Measurements from ENCODE around the gene GPR39.

GPR39 gene

DNA sequence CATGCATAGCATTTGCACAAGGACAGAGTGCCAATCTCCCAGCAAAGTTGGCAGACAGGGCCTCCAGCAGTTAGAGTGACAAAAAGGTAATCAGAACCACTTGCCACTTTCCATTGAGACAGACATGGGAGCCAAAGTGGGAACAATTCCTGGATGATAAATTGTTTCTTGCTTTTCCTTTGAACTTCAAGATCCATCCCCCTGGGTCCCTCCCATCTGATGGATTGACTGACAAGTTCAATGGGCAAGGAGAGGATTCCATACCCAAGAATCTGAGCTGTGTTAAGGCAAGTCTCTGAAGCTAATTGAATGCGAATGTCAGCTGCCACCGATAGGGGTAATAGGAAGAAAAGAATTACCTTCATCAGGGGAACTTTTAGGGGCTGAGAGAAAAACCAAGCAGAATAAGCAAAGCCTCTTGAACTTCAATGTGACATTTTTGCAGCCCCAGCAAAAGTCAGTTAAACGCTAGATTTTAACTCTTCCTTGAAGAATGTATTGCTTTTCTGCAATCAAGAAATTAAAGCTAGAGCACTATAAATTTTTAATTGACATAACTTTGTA is 156.9 kb downstream of the GPR39 start:
- no peak for FAIRE-seq

DNA sequence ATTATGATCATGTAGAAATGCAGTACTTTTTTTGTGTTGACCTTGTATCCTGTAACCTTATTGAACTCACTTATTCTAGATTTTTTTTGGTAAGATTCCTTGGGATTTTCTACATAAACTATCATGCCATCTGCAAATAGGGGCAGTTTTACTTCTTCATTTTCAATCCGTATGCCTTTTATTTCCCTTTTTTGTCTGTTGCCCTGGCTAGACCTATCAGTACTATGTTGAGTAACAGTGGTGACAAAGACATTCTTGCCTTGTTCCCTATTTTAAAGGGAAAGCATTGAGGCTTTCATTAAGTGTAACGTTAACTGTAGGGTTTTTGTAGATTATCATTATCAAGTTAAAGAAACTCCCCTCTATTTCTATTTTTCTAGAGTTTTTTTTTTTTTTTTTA is 161.1 kb downstream of the GPR39 start:
- no peak for FAIRE-seq

DNA sequence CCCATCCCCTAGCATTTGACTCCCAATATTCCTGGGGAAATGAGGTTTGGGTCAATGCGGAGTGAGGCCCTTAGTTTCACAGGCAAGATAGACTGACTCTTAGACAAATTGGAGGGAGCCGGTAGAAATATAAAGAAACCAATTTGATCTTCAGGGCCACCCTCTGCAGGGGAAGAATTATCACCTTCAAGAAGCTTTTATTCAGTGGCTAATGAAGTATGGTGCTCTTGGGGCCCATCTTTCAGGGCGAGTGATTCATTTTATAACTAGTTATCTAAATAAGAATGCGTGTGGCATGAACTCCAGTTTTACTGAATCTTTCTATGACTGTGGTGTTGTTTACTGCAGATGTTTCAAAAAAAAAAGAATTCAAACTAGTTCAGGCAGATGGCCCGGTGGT is 165.0 kb downstream of the GPR39 start:
- no peak for FAIRE-seq

DNA sequence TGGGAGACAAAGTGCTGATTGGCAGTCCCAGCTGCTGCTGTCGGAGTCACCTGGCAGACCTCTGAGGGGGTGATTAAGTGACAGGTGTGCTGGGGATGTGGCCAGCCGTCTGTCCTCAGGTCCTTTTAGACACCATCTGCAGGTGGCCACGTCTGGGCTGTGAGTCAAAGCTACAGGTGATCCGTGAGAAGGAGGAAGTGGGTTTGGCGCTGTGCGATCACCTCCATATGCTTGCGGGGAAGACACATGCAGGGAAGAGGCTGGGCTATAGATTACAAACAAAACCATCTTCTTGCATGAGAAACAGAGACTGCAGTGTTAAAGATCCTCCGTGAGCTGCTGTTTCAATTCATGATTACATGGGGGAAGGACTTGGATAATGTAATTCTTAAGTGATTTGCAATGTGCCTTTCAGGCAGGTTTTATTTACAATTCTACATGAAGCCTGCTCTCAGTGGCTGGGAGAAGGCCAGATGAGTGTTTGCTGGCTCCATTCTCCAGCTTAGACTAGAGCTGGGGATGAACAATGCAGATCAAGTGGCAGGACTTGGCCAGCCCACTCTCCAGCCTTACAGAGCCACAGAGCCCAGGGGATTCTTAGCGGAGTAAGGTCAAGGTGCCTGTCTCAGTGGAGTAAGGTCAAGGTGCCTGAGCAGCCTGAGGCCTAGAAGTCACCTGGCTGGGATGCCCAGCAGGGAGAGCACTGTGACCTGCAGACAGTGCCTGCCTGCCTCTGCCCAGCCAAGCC is 165.6 kb downstream of the GPR39 start:
- FAIRE-seq: no peak

DNA sequence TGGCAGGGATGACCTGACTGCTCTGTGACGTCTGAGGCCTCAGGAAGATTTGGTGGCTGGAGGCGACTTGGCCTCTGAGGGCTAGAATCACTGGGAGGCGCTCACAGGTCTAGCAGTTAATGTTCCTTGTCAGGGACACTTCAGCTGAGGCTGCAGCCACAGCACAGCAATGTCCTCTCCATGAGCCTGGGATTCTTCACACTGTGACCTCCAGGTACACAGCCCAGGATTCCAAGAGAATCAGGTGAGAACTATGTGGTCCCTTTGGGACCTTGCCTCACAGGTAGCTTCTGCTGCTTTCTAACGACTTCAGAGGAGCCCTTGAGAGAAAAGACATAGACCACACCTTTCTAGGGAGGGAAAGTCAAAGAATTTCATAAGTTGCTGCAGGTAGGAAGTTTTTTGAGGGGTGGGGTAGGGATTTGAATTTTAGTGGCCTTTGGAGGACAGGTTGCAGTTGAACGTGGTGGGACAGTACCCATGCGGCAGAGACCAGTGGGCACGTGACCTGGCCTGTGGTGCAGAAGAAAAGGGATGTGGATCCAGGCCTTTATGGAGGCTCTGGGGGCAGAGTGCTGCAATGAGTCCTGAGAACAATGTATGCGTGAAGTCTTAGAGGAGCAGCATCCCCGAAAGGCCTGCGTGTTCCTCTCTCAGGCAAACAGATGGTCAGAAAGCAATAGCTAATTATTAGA is 167.2 kb downstream of the GPR39 start:
- no peak for FAIRE-seq

DNA sequence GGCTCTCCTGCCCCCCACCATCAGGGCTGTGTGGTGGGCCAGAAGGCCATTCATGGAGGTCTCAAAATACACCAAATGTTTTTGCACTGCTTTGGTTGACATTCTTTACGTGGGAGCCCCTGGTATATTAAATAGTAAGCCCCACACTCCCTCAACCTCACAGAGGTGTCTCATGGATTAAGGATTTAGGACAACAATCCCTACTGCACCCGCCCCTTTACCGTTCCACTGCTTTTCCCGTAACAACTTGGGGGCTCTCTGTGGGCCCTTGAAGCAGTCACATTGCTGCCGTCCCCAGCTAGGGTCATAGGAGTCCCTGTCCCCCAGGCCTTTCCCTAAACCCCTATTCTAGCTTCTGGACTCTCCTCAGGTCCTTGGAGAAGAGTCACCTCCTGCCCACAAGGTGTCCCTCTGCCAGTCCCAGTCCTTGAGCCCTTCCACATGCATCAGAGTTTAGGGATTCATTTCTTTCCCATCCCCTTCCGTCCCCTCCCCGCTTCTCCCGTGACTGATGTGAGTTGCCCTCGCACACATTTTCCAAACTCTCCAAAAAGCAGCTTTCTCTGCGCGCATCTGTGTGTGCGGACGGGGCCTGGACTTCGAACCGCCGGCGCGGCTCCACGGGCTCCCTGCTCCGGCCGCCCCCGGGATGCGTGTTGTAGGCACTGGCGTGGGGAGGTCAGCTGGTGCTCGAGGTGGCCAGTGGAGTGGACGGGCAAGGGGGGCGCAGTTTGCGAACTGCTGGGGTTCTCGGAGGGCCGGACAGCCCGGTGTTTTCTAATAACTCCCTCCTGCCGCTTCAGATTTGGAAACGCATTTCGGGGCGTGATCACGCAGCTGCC is 168.6 kb downstream of the GPR39 start:
- no peak for FAIRE-seq

DNA sequence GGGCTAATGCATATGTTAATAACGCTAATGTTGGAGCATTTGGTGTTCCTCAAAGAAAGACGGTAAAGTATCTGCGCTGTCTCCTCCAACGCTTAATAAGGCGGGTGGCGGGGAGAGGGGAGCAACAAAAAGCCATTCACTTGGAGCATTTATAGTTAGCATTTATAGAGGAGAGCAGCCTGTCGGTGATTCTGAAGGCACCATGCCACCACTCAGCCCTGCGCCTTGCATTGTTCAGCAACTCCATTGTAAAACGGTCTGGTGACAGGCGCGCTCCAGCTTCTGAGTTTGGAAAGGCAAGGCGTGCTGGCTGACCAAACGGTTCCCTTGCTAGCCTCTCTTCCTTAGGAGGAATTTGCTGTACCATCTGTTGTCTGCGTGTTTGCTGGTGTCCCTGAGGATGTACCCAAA is 169.5 kb downstream of the GPR39 start:
- FAIRE-seq: no peak

DNA sequence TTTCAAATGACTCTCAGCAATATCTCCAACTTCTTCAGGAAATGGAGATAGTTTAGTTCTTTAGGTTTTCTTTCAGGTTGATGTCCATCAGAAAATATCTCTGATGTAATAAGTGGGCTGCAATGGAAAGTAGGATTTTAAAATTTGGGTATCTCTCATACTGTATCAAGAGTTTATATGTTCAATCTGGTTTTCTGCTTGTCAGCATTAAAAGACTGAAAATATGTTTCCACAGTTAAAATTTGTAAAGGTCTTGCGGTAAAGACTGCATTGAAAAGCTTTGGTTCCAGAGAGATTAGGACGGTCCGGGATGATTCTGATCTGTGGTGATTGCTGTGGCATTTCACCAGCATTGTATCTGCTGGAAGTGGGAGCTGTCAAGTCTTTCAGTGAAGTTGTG is 170.2 kb downstream of the GPR39 start:
- FAIRE-seq: no peak

DNA sequence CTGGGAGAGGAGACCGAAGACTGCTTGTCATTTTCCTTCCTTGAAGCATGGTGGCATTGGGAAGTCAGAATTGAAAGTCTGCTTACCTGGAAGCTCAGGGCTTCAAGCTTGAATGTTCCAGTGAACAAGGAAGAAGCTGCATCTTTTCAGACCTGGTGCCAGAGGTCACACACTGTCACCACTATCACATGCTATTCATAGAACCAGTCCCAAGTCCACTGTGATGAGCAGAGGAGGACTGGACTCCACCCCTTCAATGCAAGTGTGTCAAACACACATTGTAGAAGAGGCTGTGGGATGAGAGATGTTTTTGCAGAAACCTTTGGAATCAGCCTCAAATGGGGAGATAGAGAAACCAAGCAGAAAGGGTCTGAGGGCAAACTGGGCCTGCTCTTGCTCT is 172.0 kb downstream of the GPR39 start:
- FAIRE-seq: no peak

DNA sequence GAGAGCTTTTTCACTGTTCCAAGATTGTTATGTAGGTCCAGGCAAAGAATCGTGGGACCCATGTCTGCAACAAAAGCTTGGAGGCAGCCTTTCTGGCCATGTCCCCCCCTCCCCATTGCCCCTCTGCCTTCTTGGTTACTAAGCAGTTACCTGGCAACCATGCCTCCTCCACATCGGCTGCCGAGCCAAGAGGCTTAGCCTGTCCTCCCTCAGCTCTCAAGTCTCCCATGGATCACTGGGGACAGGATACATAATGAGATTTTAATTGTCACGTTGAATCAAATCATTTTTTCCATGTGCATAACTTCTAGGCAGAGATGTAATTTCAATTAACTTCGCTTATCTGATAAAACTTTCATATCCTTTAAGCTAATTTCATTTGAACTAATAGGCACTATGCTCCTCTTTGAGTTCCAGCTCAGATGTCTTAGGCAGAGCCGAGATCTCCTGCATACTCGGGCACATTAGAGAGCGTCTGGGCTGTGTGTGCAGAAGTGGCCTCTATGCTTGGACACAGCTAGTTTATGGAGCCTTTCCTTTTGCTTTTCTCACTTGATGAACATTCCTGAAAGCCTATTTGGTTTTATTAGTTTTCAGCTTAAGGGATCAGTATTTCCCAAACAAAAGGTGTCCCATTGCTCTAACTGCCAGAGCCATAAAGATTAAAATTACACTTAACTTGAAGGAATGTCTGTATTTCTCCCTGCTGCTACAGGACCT is 172.7 kb downstream of the GPR39 start:
- no peak for FAIRE-seq

DNA sequence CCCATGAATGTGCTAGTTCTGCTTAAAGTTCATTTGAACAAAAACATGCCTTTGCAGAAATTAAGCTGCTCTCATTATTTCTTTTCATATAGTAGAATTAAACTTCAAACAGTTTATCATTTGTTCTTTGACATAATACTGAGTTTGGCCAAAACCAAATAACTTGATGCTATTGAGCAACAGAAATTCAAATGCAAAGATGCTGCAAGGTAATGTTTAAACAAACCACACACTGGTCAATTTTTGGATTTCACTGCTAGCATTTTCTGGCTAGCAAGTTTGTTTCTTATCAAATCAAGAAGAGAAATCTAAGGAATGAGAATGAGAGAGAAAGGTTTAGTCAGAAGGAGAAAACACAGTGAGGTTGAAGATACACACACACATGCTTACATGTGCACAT is 173.4 kb downstream of the GPR39 start:
- FAIRE-seq: no peak

DNA sequence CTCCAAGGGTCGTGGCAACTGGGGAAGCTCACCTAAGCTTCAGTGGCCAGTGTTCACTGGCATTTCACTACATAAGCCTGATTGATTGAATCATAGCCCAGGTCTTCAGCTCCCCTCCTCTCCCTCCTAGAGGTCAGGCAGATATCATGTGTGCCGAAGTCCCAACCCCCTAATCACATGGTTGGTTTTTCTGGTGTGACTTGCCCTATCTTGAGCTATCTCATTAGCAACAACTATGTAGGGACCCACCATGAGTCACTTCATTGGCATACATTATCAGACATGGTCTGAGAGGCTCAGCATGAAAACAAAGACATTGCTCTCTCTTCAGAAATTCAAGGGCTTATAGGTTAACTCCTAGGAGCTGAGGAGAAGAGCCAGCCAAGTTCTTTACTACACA is 176.6 kb downstream of the GPR39 start:
- no peak for FAIRE-seq

DNA sequence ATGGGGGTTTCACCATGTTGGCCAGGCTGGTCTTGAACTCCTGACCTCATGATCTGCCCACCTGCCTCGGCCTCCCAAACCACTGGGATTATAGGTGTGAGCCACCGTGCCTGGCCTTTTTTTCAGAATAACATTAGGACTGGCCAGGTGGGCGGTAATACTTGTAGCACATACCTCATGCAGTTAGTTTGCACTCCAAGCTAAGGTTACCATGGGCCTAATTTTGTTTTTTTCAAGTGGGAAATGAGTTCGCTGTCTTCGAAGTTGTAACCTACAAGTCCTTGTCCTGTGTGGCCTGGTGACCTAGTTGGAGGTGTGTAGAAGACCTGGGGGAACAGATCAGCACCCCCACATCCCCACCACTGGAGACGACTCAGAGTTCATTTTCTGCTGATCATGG is 178.6 kb downstream of the GPR39 start:
- no peak for FAIRE-seq

DNA sequence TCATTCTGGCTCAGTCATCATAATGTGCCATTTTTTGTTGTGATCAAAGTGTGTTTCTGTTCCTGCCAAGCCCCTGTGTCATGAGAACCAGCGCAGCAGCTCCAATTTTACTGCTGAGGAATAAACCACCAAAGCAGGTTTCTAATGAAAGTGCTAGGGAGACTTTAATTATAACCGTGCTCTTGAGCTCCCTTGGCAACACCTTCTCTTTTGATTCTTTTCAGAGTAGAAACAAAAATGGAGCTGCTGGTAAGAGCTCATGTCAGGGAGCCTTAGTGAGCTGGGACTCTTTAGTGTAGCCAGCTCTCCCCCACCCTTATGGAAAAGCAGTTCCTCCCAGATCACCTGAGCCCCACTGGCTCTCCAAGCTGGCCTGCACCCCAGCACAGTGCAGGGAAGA is 179.1 kb downstream of the GPR39 start:
- no peak for FAIRE-seq

DNA sequence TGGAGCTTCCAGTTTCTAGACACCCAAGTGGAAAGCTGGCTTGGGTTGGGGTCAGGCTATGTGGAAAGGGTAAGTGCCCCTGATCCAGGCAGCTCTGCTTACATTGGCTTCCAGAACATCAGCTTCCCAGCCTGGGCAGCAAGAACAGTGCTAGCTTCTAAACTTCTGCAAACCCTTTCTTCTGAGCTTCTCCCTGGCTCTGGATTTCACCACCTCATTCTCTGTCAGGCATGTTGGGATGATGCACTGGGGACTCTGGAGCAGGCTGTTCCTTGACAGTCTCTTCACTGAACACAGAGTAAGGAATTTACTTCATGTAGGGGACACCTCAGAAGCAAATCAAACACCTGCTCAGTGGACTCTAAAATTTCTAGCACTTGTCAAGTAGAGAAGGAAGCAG is 180.6 kb downstream of the GPR39 start:
- no peak for FAIRE-seq

DNA sequence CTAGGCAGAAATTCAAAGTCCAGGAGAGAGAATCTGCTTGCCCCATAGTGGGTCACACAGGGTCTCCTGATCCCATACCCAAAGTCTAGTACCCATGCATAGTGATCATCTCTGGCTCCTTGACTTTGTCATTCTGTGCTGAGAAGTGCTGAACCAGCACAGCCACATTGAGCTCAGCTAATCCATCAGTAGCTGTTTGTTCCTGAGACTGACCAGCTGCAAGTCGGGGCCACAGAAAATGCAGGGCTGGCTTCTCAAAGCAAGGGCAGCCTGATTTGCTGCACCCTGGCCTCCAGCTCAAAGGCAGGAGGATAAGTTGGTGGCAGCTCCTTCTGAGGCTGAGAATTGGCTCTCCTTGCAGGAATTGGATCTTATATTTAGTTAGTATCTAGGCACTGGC is 181.2 kb downstream of the GPR39 start:
- no peak for FAIRE-seq

DNA sequence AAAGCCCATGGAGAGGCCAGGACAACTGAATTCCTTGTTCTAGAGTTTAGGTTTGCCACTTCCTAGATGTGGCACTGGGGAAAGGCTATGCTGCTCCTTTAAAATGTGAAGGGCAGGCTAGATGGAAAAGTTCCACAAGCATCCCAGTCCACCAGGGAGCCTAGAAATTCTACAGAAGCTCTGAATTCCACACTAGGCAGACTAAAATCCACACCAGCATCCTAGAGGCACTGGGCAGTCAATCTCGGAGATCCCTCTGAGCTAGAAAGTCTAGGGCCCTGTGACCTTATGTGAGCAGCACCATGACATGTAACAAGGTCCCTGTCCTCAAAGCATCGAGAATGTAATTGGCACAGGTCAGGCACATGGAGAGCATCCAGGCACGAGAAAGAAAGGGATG is 181.9 kb downstream of the GPR39 start:
- no peak for FAIRE-seq

DNA sequence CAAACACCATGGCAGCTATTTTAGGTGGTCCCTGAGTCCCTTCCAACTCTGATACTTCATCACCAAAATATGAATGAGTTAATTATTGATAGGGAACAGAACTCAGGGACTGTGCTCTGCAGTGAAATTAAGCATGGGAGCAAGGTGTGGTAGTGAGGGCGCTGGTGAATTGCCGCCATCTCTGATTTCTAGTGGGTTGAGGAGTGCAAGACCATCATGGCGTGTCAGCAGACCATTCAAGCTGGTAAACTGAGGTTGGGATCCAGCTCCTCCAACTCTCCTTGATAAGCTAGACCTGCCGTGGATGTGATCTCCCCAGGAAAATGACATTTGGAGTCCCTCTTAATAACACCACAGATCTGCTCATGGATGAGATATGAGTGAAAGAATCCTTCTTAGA is 183.0 kb downstream of the GPR39 start:
- FAIRE-seq: no peak

DNA sequence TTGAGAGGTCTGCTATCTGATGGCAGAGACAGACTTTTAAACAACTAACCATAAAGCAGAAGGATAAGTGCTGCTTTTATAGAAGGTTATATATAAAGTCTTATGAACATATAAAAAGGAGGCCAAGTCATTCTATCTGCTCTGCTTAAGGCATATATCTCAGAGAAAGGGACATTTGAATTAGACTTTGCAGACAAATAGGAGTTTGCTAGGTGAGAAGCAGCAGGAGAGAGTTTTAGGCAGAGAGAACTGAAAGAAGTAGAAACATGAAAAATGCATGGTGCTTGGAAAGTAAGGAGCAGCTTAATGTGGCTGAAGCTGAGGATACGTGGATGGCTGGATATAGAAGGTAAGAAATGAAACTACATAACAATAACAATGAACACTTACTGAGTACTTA is 188.0 kb downstream of the GPR39 start:
- no peak for FAIRE-seq

DNA sequence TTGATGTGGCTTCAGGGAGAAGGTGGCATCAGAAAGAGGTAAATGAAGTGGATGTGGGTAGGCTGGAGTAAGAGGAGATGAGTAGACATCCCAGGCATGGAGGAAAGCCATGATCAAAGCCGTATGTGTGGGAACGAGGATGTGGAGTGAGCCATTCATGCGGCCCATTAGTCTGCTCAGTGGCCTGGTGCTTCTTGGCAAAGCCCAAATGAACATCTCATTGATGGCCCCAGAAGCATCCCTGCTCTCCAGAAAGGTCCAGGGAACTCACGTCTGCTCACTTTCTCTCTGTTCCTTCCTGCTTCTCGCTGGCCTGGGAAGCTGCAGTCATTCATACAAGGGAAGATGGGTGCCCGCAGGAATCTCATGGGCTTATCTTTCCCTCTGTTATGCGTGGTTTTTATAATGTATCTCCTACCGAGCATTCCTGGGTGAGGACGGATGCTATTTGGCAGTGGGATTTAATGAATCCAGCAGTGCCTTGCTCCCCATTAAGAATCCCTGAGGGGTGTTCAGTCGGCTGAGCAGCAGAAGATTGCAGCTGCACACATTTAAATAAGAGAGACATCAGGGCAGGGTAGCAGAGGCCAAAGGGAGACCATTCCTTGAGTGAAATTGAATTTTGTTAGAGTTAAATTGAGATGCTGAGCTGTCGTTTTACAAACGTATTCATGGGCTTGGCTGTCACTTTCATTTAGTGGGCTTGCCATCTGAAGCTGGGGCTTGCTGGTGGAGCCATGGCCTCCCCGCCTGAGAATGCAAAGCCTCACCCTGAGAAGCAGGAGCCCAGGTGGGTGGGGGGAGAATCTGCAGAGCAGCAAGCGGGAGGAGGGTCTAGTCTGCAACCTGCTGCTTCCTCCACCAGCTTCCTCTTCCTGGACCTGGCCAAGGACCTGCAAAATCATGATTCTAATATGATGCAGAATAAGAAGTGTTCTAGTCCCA is 188.9 kb downstream of the GPR39 start:
- no peak for FAIRE-seq

DNA sequence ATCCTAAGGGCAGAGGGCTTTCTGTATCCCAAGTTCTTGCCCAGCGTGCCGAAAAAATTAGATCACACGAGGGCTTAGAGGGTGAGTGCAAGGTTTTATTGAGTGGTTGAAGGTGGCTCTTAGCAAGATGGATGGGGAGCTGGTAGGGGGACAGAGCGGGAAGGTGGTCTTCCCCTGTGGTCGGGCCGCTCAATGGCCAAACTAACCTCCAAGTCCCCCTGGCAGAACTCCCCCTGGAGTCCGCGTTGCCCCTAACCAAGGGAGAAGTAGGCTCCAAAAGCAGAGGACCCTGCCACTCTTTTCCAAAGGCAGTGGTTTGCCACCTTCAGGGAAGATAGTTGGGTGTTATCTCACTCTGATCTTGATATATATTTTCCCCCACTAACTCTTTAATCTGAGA is 190.0 kb downstream of the GPR39 start:
- no peak for FAIRE-seq

All from G401.6 (cell line).